SU-DHL-6 (cell line): ENCODE data around the gene DNAH3.

ENCODE experiments used
- H2AFZ ChIP-seq: fragments of 200-600 bp; sonication (generic); 2 replicates; pipeline ENCODE4 v1.6.1; 2014; ENCODE audit warnings: low read depth, mild to moderate bottlenecking, moderate library complexity, mixed read lengths, antibody characterized with exemption, low read length; ENCODE audit not compliant: severe bottlenecking
- H3F3A ChIP-seq: fragments of 200-600 bp; shearing (Covaris generic); 2 replicates; pipeline ENCODE4 v1.6.0; 2016; ENCODE audit warnings: antibody characterized with exemption, mild to moderate bottlenecking; ENCODE audit not compliant: insufficient read depth
- H3K27ac ChIP-seq: fragments of 200-600 bp; sonication (generic); 2 replicates; pipeline ENCODE4 v1.5.1; 2016; ENCODE audit warnings: low read depth, mild to moderate bottlenecking, low read length, moderate library complexity, mixed read lengths
- H3K27me3 ChIP-seq: fragments of 200-600 bp; sonication (generic), shearing (Covaris generic); 2 replicates; pipeline ENCODE4 v1.6.0; 2014; ENCODE audit warnings: mild to moderate bottlenecking, low read length
- H3K36me3 ChIP-seq: fragments of 200-600 bp; sonication (generic); 2 replicates; pipeline ENCODE4 v1.6.1; 2014; ENCODE audit warnings: mild to moderate bottlenecking, low read length, mixed read lengths
- H3K4me2 ChIP-seq: fragments of 300-600, 200-600 bp; shearing (Covaris generic), sonication (generic); 2 replicates; pipeline ENCODE4 v1.6.0; 2014; ENCODE audit warnings: low read length, low read depth, mild to moderate bottlenecking; ENCODE audit not compliant: poor library complexity, severe bottlenecking
- H3K4me3 ChIP-seq: fragments of 200-600 bp; sonication (generic); 2 replicates; pipeline ENCODE4 v1.5.1; 2014; ENCODE audit warnings: antibody characterized with exemption, low read length, mild to moderate bottlenecking, mixed read lengths; ENCODE audit not compliant: insufficient read depth, poor library complexity, severe bottlenecking
- H3K79me2 ChIP-seq: fragments of 200-600 bp; sonication (generic); 2 replicates; pipeline ENCODE4 v1.6.1; 2014; ENCODE audit warnings: mild to moderate bottlenecking, low read length, moderate library complexity; ENCODE audit not compliant: insufficient read depth
- H3K9ac ChIP-seq: fragments of 200-600 bp; sonication (generic); 2 replicates; pipeline ENCODE4 v1.7.0; 2014; ENCODE audit warnings: mild to moderate bottlenecking, low read length
- H3K9me2 ChIP-seq: fragments of 200-600 bp; sonication (generic); replicated peaks from 2 replicates; pipeline ENCODE4 v1.6.1; 2014; ENCODE audit warnings: low read length; ENCODE audit not compliant: insufficient read depth
- H3K9me3 ChIP-seq: fragments of 200-600 bp; sonication (generic); 2 replicates; pipeline ENCODE4 v1.6.1; 2014; ENCODE audit warnings: low read length, mixed read lengths; ENCODE audit not compliant: insufficient read depth
- H4K20me1 ChIP-seq: fragments of 200-600 bp; sonication (generic); 2 replicates; pipeline ENCODE4 v1.6.1; 2014; ENCODE audit warnings: low read depth, mild to moderate bottlenecking, antibody characterized with exemption, low read length, moderate library complexity, mixed read lengths
- EZH2phosphoT487 ChIP-seq: fragments of 200-600 bp; sonication (generic), shearing (Covaris generic); conservative IDR thresholded peaks from 2 replicates; pipeline ENCODE4 v1.6.1; 2018; ENCODE audit warnings: mild to moderate bottlenecking, antibody characterized with exemption, low read length, moderate library complexity, mixed read lengths
- TF ChIP-seq, protein P1 (sequence below): fragments of 200-600 bp; sonication (generic); IDR thresholded peaks from one replicate; pipeline ENCODE4 v1.5.1; 2017; ENCODE audit warnings: antibody characterized with exemption, mild to moderate bottlenecking, low read length, moderate library complexity; ENCODE audit not compliant: insufficient read depth, poor library complexity, severe bottlenecking

DNAH3 gene

DNA sequence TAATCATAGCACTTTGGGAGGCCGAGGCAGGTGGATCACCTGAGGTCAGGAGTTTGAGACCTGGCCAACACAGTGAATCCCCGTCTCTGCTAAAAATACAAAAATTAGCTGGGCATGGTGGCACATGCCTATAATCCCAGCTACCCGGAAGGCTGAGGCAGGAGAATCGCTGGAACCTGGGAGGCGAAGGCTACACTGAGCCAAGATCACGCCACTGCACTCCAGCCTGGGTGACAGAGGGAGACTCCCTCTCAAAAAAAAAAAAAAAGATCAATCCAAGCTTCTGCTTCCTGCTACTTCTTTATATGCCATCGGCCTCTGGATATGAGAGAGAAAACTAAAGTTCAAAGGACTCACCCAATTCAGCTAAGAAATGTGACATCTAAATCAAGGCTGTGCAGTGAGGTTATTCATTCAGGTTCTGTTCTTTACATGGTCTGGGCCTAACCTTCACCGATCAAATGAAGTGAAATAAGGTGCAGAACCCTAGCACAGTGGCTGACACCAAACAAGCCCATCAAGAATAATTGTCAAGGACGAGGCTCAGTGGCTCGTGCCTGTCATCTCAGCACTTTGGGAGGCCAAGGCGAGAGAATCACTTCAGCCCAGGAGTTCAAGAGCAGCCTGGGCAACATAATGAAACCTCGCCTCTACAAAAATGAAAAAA lies 35.1 kb upstream of the DNAH3 start:
- no peak overlapping the region for H3K9ac ChIP-seq
- no peak overlapping the region for H3K4me2 ChIP-seq
- no peaks in the 10 kb centered on the region for H3K27me3 ChIP-seq
- H3K9me3 ChIP-seq = no peaks in the 10 kb centered on the region
- no peaks in the 10 kb centered on the region for H3K79me2 ChIP-seq
- H4K20me1 ChIP-seq = no peaks in the 10 kb centered on the region
- no peaks in the 10 kb centered on the region for H3F3A ChIP-seq
- no peak overlapping the region for H3K27ac ChIP-seq
- no peak overlapping the region for H3K4me3 ChIP-seq
- H3K36me3 ChIP-seq = no peaks in the 10 kb centered on the region
- H2AFZ ChIP-seq = no peak overlapping the region
- no peaks in the 10 kb centered on the region for H3K9me2 ChIP-seq
- TF ChIP-seq, protein P1, sequence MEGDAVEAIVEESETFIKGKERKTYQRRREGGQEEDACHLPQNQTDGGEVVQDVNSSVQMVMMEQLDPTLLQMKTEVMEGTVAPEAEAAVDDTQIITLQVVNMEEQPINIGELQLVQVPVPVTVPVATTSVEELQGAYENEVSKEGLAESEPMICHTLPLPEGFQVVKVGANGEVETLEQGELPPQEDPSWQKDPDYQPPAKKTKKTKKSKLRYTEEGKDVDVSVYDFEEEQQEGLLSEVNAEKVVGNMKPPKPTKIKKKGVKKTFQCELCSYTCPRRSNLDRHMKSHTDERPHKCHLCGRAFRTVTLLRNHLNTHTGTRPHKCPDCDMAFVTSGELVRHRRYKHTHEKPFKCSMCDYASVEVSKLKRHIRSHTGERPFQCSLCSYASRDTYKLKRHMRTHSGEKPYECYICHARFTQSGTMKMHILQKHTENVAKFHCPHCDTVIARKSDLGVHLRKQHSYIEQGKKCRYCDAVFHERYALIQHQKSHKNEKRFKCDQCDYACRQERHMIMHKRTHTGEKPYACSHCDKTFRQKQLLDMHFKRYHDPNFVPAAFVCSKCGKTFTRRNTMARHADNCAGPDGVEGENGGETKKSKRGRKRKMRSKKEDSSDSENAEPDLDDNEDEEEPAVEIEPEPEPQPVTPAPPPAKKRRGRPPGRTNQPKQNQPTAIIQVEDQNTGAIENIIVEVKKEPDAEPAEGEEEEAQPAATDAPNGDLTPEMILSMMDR = no peak
- TF ChIP-seq EZH2phosphoT487 = no peak

DNA sequence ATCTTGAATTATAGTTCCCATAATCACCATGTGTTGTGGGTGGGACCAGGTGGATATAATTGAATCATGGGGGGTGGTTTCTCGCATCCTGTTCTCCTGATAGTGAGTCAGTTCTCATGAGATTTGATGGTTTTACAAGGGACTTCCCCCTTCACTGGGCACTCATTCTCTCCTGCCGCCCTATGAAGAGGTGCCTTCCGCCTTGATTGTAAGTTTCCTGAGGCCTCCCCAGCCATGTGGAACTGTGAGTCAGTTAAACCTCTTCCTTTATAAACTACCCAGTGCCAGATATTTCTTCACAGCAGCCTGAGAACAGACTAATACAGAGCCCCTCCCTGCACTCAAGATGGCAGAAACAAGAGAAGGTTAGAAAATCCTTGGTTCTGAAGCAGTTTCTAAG lies 34.2 kb upstream of the DNAH3 start:
- Histone ChIP-seq H3K9me2 (no peaks in the 10 kb centered on the region), H3K27me3 (no peaks in the 10 kb centered on the region), H3K4me3 (no peak overlapping the region), H3K27ac (no peak overlapping the region), H3F3A (no peaks in the 10 kb centered on the region), H3K79me2 (no peaks in the 10 kb centered on the region), H3K9me3 (no peaks in the 10 kb centered on the region), H3K4me2 (no peak overlapping the region), H4K20me1 (no peaks in the 10 kb centered on the region), H3K36me3 (0 out of 2 replicates have a peak, but pooled peaks cover 3% of the 10 kb centered on the region), H2AFZ (no peak overlapping the region), H3K9ac (no peak overlapping the region)
- no peak for TF ChIP-seq EZH2phosphoT487
- TF ChIP-seq, protein P1 = no peak

DNA sequence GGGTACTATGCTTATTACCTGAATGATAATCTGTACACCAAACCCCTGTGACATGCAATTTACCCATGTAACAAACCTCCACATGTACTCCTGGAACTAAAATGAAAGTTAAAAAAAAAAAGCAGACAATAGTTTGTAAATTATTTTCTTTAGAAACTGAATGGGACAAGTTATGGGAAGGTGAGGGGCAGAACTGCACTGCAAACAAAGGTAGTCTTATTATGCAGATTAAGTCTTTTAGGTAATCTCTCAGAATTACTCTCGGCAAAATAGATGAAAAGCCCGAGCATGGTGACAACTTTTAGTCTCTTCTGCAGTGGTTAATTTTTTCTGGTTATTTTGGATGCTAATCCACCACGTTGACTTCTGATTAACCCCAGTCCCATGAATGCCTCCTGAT lies 33.3 kb upstream of the DNAH3 start:
- no peaks in the 10 kb centered on the region for H3K27me3 ChIP-seq
- no peaks in the 10 kb centered on the region for H3K9me3 ChIP-seq
- H3K79me2 ChIP-seq = no peaks in the 10 kb centered on the region
- no peak overlapping the region for H2AFZ ChIP-seq
- no peak overlapping the region for H3K4me3 ChIP-seq
- H3K27ac ChIP-seq = no peak overlapping the region
- H3K36me3 ChIP-seq = peaks cover 3% of the 10 kb centered on the region; the same call in 1 of the 2 replicates
- H3K4me2 ChIP-seq = no peak overlapping the region
- H3K9ac ChIP-seq = no peak overlapping the region
- no peaks in the 10 kb centered on the region for H3F3A ChIP-seq
- no peaks in the 10 kb centered on the region for H3K9me2 ChIP-seq
- TF ChIP-seq, protein P1 = no peak
- TF ChIP-seq EZH2phosphoT487 = no peak
- H4K20me1 ChIP-seq = no peaks in the 10 kb centered on the region

DNA sequence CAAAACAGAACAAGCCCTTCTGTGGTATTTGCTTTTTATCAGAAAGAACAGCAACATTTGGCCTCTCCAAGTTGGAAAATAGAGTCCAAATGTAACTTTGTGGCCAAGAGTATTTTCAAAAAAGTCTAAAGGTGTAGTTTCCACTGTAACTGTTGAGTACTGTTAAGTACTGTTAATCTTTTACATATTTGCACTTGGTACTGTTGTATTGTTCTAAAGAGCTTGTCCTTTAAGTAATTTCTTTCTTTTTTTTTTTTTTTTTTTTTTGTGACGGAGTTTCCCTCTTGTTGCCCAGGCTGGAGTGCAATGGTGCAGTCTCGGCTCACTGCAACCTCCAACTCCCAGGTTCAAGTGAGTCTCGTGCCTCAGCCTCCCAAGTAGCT lies 29.3 kb upstream of the DNAH3 start:
- Histone ChIP-seq H4K20me1 (no peaks in the 10 kb centered on the region), H3K9me2 (no peaks in the 10 kb centered on the region), H2AFZ (no peak overlapping the region), H3K27me3 (no peaks in the 10 kb centered on the region), H3K4me2 (no peak overlapping the region), H3K4me3 (no peak overlapping the region), H3K36me3 (peaks cover 9% of the 10 kb centered on the region; the same call in 1 of the 2 replicates), H3K9me3 (no peaks in the 10 kb centered on the region), H3K9ac (no peak overlapping the region), H3K79me2 (no peaks in the 10 kb centered on the region), H3K27ac (no peak overlapping the region), H3F3A (no peaks in the 10 kb centered on the region)
- no peak for TF ChIP-seq EZH2phosphoT487
- TF ChIP-seq, protein P1 = no peak
